Forelimb muscle (tissue), 1 donor: ENCODE data around the gene SORCS2. TPM values are rescaled to one million over a fixed set of nuclear protein-coding genes. Genes with fewer than 3 reads are reported as not detected.
A peak's percentile ranks its signal among the peaks of the same experiment; 100 is the strongest.
"Not testable (repeated sequence)": the region's sequence is repeated elsewhere in the genome, so short reads cannot be mapped to it uniquely, and the experiment has no call there.

ENCODE experiments used
- DNase-seq: peaks from one replicate; pipeline ENCODE4 v3.0.0-alpha.2; 2013; ENCODE audit warnings: low read depth
- polyA plus RNA-seq: library from polyadenylated mRNA; unstranded; fragments of 120-200 nt; gene quantifications from one replicate; pipeline ENCODE4 v1.2.1, GENCODE V29; 2013; ENCODE audit not compliant: insufficient read length

SORCS2 gene
- polyA plus RNA-seq, 1 donor, result 8.8 TPM

DNA sequence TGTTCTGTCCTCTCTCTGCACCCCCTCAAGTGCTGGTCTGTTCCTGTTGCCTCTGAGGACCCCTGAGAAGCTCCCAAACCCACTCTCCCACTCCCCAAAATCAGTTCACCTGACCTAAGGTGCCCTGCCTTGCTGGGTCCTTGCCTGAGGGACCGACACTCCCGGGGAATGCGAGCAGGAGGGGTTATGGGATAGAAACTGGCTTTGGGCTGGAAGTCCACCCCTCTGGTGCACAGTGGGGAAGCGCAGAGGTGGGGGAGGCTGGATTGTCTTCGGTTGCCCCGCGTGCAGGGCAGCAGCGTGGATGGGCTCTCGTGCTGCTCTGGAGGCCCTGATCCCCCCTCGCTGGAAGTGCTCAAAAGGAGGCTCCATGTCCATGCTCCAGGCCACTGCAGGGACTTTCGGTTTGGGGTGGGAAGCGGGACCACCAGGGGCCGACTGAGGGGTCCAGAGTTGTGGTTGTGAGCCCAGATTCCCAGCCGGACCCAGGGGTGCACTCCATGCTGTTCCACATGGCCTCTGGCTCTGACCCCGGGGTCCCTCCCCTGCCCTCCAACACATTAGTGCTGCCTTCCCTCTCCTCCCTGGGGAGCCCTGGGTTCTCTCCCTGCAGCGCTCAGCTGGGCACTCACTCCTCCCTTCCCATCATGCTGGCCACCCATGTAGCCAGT, 7.6 kb downstream of the SORCS2 start:
- no peak for DNase-seq

DNA sequence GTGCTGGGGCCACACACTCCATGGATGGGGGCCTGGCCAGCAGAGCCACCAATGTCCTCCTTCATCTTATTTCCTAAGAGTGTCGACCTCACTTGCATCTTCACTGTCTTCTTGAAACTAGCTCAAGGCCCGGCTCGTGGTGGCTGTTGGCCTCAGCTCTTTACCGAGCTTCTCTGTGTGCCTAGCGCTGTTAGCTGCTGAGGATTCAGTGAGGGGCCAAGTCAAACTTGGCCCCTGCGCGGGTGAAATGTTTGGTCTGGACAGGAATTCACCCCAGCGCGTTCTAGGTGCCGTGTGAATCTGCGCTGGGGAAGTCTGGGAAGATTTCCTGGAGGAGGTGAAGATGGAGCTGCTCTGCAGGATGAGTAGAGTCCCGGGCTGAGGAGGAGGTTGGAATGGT, 8.5 kb downstream of the SORCS2 start:
- DNase-seq, result no peak

DNA sequence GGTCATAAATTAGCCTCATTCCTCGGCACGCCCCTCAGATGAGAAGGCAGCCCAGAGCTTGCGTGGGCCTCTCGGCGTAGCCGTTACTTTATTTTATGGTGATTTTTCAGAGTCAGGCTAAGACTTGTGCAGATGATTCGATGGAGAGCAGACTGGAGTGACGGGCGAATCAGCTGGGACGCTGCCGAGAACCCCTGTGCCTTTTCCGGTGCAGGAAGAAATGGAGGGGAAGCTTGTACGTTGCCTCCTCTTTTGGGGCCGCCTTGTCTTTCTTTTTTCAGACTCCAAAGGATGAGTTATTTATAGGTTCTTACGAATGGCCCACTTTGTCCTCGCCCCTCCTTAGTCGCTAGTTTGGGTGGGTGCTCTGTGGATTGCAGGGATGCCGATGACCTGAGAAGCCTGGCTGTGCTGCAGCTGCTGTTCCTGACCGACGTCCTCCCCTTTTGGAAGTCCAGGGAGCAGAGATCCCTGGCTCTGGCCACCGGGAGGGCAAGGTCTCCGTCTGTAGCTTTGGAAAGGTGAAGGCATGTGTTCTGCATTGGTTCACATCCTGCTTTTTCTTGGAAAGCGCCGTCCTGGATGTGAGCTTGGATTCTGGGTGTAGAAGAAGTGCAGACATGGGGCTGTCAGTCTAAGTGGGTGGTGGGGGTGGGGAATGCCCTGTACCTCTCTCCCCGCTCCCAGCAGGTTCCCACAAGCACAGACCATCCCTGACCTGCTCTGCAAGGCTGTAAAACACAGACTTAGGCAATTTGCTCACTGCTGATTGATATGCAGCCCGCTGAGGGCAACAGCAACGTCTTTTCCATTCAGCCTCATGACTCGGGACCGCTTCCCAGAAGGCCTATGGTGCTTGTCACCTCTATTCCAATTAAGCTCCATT, 9.3 kb downstream of the SORCS2 start:
- DNase-seq, result no peak

DNA sequence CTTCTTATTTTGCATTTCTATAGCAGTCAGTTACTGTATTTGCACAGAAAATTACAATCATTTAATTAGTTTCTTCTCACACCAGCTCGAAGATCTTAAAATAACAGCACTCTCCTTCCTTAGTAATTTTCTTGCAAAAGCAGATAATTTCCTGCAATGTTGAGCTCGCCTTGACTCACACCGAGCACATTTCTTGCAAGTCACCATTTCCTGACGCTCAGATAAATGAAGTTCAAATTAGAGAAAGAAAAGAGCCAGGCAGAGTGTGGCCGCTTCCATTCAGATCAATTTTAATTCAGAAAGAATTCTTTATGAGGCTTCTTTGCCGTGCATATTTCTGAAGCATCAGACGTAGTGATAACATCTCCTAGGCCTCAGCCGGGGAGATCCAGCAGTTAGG, 10.1 kb downstream of the SORCS2 start:
- DNase-seq, result no peak

DNA sequence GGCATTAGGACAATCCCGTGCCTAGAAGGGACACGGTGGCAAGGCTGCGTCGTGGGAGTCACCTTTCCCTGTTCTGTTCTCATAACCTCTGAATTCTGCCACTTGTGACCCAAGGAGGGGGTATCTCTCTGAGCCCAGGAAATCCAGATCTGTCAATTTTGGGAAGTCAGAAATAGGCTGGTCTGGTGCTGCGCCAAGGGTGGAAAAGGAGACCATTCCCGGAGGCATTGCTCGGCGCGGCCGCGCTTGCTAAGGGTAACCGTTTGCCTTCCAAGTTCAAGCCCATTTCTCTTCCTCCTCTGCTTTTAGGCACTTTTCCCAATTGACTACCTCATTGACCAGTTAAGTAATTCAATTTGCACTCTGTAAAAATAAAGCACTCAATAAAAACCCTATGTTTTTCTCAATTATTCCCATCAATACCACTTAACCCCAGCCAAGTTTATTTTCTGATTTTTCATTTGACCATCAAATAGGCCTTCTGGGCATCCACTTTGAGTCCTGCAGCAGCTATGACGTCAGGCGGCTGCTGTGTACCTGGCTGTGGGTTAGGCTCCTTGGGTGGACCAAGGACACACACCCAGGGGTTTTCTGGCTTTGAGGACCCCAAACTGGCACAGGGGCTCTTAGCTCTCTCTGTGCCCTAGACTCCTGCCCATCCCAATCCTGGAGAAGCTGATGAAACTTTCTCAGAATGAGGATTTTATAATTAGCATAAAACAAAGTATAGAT, 12.5 kb downstream of the SORCS2 start:
- no peak for DNase-seq

DNA sequence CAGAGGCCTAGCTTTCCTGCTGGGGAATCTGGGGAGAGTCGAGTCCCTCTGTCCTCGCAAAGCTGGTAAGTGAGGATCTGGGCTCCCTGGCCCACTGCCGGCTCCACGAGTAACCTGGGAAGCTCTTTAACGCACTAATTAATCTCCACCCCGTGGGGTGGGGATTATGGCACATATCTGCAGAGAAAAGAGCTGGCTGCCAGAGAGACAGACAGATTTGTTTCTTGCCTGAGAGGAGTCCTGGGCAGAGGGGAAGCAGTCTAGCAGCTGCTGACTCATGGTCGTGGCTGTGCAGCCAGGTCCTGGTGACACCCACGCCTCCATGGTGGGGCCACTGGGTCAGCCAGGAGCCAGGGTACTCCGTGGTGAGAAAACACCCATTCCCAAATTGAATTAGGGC, 14.0 kb downstream of the SORCS2 start:
- no peak for DNase-seq

DNA sequence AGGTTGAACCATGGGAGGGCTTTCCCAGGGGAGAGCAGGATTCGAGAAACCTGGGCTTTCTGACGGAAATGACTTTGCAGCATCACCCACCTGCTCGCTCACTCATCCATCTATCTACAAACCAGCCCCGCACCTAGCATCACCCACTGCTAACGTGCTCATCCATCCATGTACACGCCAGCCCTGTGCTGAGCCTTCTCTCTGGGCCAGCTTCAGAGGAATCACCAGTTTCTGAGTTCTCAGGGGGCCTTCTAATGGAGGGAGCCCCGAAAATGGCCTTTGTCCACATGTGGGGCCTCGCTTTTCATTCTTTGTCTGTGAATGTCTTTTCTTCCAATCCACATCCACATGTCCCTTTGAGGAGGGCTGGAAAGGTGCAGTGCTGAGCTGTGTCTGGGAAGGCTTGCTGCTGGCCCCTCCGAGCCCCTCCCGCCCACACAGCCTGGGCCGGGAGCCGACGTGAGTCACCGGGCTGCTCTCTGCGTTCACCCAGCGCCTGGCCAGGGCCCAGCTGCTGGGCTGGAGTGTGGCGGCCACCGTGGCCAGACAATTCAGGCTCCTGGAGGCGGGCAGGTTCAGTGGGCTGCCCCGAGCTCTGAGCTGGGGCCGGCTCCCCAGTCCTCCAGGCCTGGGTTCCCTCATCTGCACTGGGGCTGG, 14.7 kb downstream of the SORCS2 start:
- DNase-seq, result peak; percentile 63

DNA sequence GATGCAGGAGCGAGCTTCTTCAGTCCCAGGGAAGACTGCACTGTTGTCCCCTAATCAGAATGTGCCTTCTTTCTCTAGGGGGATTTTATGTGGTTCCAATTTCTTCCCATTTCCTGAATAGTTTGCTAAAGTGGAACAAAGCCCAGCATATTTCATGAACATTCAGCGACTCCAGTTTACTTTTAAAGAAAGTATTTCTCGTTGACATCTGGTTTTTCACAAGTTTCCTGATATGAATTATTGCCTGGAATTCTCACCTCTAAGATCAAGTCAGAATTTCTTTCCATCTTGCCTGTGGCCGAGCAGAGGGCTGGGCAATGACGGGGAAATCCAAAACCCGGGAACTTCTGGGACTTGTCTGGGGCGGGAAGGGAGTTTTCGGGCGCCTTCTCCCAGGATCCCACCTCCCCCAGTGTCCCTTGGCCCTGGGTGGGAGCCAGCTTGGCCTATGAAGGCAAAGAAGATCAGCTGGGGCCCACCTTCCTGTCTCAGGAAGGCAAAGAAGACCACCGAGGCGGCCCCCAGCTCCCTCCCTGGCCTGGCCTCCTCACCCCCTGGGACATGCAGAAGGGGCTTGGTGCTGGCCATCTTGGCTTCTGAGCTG, 15.4 kb downstream of the SORCS2 start:
- DNase-seq, result no peak

DNA sequence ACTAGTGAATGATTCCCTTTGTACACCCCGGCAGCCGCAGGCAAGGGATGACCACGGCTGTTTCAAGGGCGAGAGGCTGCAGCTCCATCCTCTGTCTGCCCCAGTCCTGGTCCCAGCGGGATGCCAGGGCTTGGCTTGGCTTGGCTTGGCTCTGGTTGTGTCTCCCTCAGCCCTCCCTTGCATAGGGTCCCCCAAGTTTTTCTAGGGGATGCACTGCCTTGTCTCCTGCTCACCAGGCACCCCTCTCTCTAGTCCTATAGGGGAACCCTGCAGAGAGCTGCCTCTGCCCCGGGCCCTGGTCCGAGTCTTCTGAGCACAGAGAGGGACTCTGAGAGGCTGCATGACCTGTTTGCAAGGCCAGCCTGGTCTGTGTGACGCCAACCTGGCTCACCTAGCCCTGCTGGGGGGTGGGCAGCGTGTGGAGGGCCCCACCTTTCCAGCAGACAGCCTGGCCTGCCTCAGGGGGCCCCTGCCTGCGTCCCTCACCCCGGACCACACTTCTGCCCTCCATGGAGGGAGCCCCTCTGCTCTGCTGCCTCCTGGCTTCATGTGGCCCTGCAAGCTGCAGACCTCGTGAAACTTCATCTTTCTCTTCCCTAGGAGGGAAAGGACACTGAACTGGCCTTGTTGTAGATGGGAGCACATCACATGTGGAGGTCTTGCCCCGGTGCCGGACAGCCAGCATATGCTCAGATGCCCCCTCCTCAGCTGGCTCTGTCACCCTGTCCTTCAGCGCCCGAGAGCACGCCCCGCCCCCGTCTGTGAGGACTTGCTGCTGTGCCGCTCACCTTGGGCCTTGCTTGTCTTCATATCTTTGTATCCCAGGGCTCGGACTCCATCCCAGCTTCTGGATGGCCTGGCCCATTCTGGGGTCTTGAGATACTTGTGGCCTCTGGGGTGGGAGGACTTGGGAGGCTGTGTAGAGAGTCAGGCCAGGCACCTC, 16.4 kb downstream of the SORCS2 start:
- DNase-seq, result no peak

DNA sequence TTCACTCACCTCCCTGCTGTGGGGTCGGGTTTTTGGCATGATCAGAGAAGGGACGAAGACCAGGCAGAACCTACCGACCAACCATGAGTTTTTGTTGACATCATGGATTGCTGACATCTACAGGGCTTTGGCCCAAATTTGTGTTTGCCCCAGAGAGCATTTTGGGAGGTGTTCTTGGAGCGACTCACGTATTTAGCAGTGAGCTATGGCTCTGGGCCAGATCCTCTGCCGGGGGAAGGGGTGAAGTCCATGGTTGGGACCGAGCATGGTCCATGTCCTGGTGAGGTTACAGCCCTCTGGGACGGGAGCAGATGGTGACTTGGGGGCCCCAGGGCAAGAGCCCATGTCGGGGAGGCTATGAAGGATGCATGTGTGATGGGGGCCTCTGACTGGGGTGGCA, 17.4 kb downstream of the SORCS2 start:
- DNase-seq, result no peak

DNA sequence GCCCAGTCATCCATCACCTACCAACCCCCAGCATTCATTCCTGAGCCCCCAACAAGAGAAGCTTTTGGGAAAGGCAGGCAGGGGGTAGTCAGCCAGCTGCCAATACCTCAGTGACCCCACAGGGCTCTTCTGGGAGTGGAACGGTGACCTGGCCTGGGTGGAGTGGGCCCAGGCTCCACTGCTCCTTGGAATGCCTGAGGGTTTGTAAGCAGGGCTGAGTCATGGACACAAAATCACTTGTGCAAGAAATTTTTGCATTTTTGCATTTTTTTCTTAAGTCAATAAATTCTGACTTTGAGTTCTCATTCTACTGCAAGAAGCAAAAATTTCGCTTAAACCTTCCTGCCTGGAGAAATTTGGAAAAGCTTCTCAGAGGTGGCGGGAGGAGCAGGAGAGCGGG, 18.5 kb downstream of the SORCS2 start:
- DNase-seq, result no peak

DNA sequence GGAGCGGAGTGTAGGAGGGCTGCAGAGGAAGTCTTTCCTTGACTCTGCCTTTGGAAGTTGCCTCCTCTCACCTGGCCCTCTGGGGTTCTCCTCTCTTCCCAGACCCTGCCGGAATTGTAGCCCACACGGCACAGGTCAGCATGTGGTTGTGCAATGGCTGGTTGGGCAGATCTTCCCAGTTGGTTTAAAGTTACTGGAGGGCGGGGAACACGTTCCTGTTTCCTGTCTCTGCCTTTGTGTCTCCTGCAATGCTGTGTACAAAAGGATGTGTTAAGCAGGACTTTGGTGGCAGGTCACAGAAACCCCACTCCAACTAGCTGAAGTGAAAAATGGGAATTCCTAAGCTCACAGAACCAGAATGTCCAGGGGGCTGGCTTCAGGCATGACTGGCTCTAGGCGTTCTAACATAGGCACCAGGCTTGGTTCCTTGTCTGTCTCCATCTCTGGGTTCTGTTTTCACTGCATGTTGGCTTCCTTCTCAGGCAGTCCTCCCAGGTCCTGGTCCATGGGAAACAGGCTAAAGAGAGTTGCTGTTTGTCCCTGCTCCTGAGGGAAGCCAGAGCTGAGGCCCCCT, 19.9 kb downstream of the SORCS2 start:
- no peak for DNase-seq

DNA sequence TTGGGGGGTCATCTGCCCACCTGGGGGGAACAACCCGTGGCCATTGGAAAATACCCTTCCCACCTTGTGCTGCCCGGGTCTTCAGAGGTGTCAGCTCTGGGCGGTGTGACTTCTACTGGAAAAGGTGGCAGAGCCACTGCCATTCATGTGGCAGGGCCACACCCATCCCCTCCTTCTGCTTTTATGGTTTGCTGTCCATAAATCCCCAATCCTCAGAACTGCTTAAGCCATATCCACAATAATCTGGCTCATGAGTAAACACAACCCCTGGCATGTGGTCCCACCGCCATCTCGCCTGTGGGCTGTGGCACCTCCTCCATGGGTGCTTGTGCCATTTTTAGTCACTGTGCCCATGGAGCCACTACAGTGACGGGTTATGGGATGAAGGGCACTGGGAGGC, 20.6 kb downstream of the SORCS2 start:
- no peak for DNase-seq

DNA sequence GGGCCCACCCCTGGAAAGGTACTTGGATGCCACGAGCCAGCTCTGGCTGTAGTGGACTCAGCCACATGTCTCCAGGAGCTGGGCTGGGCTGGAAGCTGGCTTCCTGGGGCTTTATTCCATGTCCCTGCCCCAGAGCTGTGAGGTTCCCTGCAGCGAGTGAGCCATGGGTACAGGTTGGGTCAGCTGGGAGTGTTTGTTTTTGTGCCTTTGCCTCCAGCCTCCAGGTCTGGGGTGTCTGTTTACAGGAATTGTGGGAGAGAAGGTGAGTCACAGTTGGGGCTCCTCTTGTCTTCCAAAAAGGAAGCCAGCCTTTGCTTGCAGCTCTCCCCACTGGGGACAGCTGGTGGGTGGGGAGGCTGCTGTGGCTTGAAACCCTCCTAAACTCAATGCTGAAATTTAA, 21.5 kb downstream of the SORCS2 start:
- DNase-seq, result no peak

DNA sequence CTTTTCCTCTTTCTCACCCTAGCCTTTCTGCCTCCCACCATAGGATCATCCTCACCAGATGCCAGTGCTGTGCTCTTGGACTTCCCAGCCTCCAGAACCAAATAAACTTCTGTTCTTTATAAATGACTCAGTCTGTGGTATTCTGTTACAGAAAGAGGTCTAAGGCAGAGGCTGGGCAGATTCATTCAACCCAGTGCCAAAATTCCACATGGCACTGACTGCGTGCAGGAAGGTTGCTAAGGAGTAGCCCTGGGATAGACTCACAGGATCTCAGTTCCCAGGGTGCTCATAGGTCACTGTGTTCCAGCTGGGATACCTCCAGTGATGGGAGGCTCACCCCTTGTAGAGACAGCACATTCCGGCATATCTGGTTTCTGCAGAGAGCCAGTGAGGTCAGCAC, 22.0 kb downstream of the SORCS2 start:
- DNase-seq, result no peak

DNA sequence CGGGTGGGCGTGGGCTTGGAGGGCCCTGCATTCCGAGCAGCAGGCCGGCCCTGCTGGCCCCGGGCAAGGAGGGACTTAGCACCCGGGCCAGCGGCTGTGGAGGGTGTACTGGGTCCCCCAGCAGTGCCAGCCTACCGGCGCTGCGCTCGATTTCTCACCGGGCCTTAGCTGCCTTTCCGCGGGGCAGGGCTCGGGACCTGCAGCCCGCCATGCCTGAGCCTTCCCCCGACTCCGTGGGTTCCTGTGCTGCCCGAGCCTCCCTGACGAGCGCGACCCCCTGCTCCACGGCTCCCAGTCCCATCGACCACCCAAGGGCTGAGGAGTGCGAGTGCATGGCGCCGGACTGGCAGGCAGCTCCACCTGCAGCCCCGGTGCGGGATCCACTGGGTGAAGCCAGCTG, 22.8 kb downstream of the SORCS2 start:
- not testable (repeated sequence) for DNase-seq

DNA sequence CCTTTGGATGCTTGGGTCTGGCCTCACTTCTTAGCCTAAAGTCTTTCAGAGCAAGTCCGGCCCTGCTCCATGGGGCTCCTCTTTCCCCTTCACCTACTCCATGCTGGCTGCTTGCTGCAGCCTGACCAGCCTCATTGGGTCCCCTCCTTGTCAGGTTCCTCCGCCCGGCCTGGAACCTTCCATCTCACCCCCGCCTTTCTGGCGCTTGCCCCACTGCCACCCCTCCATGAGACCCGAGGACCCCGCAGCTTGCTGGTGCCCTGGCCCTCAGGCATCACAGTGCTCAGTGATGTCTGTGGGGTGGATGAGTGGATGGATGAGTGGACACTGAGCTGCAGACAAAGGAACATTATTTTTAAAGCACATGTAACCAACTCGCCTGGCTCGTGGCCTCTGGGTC, 24.7 kb downstream of the SORCS2 start:
- DNase-seq, result no peak

DNA sequence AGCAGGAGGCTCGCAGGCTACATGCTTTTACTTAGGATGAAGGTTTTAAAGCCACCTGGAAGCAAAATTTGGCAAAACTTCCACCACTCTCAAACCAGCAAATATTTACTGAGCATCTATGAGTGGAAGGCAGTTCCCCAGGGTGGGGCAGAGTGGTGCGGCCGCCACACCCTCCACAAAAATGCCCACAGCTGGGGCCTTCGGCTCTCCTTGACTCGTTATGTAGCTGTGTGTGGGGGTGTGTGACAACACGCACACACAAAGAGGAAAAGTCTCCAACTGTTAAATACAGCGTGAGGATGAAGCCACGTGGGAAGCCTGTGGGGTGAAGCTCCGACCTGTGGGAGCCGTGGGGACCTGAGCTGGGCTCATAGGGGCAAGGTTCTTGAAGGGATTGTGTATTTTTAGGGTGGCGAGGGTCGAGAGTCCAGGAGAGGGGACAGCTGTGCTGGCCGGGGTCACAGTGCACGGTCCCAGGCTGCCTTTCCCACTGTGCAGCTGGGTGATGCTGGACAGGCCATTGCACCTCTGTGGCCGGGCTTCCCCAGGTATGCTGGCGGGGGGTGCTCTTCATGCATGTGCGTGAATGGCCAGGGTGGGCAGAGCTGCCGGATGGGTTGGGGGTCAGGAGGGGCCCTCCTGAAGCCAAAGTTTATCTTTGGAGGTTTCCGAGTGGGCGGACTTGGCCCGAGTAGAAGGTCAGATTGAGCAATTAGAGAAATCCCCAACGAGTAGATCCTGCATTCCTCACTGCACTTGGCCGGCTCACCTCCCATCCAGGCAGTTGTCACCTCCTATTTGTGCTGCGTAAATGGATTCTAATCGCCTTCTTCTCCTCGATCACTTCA, 25.4 kb downstream of the SORCS2 start:
- DNase-seq, result no peak

DNA sequence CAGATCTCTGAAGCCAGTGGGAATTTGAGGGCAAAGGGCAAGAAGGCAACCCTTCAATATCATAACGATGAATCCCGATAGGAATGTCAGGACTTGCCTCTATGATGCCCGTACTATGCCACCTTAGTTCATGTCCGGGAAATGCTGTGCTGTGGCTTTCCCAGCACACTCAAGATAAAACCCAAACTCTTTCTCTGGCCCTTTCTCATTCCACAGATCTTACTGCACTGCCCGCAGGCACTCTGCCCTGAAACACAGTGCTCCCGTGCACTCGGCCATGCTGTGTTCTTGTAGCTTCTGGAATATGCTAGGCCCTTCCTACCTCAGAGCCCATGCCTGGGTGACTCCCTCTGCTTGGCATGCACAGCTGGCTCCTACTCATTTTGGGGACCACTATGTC, 26.3 kb downstream of the SORCS2 start:
- no peak for DNase-seq
